Panc1 (cell line): ENCODE measurements around the gene PLA2G1B. TPM values are rescaled to one million over a fixed set of nuclear protein-coding genes. Genes with fewer than 3 reads are reported as not detected.

Experiments used
- ATAC-seq: fragments of 200-7000 bp; cut with Tn5 transposase; 2 replicates; pipeline ENCODE4 v1.9.1; 2020; ENCODE audit warnings: mild to moderate bottlenecking, moderate library complexity
- BruUV-seq: library from RNA; stranded (reverse); fragments of 400-500 nt; replicated peaks from 2 replicates; lab custom pipeline; 2021; lab: Mats Ljungman, UMichigan
- CTCF ChIA-PET: fragments of 300-600 bp; sonication (Branson Sonifier 250); formaldehyde crosslinking; loops from one replicate; lab custom pipeline; 2022; ENCODE audit warnings: antibody characterized with exemption; lab: Charles Lee
- POLR2A ChIA-PET: fragments of 300-600 bp; sonication (Branson Sonifier 250); formaldehyde crosslinking; loops from one replicate; lab custom pipeline; 2022; ENCODE audit warnings: antibody characterized with exemption; lab: Charles Lee
- DNase-seq: peaks from one replicate; pipeline ENCODE4 v3.0.0-alpha.2; 2010; ENCODE audit warnings: low read depth, low spot score
- H3K27ac ChIP-seq: 2 replicates; pipeline ENCODE4 v1.5.1; 2011; ENCODE audit warnings: mild to moderate bottlenecking, low read length, inconsistent platforms
- H3K27me3 ChIP-seq: fragments of 200-500 bp; sonication (Bioruptor generic); 2 replicates; pipeline ENCODE4 v1.6.0; 2014; ENCODE audit warnings: low read length, inconsistent platforms; ENCODE audit not compliant: control insufficient read depth, insufficient read depth
- H3K36me3 ChIP-seq: fragments of 200-500 bp; sonication (Bioruptor generic); 2 replicates; pipeline ENCODE4 v1.5.1; 2014; ENCODE audit warnings: inconsistent platforms, mild to moderate bottlenecking, low read length, moderate library complexity; ENCODE audit not compliant: control insufficient read depth, insufficient read depth
- H3K4me1 ChIP-seq: 2 replicates; pipeline ENCODE4 v1.5.1; 2011; ENCODE audit warnings: inconsistent platforms, mild to moderate bottlenecking, low read length, moderate library complexity; ENCODE audit not compliant: control insufficient read depth, insufficient read depth
- H3K4me3 ChIP-seq, 2 experiments: 2 replicates each; pipeline ENCODE4 v1.5.1; 2011 to 2012; ENCODE audit warnings: low read depth in 2 of 2, low read length in 2 of 2, mild to moderate bottlenecking in 2 of 2, inconsistent platforms in 1 of 2, moderate library complexity in 1 of 2
- H3K9me3 ChIP-seq: fragments of 200-500 bp; sonication (Bioruptor generic); 2 replicates; pipeline ENCODE4 v1.5.1; 2014; ENCODE audit warnings: low read depth, mild to moderate bottlenecking, inconsistent platforms, low read length, moderate library complexity; ENCODE audit not compliant: control insufficient read depth, insufficient read depth
- CTCF ChIP-seq: fragments of 450-650 bp; IDR thresholded peaks from 2 replicates; pipeline ENCODE4 v1.5.1; 2017; ENCODE audit warnings: mild to moderate bottlenecking
- POLR2AphosphoS5 ChIP-seq: IDR thresholded peaks from 2 replicates; pipeline ENCODE4 v1.6.1; 2012; ENCODE audit warnings: mild to moderate bottlenecking, low read depth, low read length, moderate library complexity
- REST ChIP-seq, 2 experiments: IDR thresholded peaks; 2 replicates each; pipeline ENCODE4 v1.6.1; 2011 to 2012; ENCODE audit warnings: low read depth in 2 of 2, control low read depth in 1 of 2, low read length in 1 of 2, mild to moderate bottlenecking in 1 of 2, moderate library complexity in 1 of 2; ENCODE audit not compliant: insufficient read depth in 1 of 2
- SIN3A ChIP-seq: IDR thresholded peaks from 2 replicates; pipeline ENCODE4 v1.6.1; 2012; ENCODE audit warnings: low read depth, mild to moderate bottlenecking, low read length, moderate library complexity, borderline replicate concordance; ENCODE audit not compliant: insufficient read depth
- TCF7L2 ChIP-seq: IDR thresholded peaks from 2 replicates; pipeline ENCODE4 v1.6.1; 2011; ENCODE audit warnings: mild to moderate bottlenecking, low read depth, low read length, inconsistent platforms
- in situ Hi-C: cut with HindIII; loops from 2 replicates; pipeline ENCODE4 v1.10.0; 2016; ENCODE audit warnings: low sequenced_read_pairs, low pct_unique_long_range_greater_than_20kb
- intact Hi-C: fragments of 100-400 bp; cut with micrococcal nuclease; formaldehyde crosslinking; loops from one replicate; pipeline ENCODE4 v1.10.0; 2022; ENCODE audit not compliant: unreplicated experiment
- total RNA-seq: library from RNA; stranded (reverse); gene quantifications from one replicate; pipeline ENCODE4 v1.2.1, GENCODE V29; 2021; ENCODE audit not compliant: unreplicated experiment

Gene PLA2G1B
- total RNA-seq, 1 experiment from 2014 or later = 0.69 TPM

- no peak overlapping the region for H3K4me3 ChIP-seq
- H3K9me3 ChIP-seq = no peaks in the 10 kb centered on the region
- in situ Hi-C loops = no loop called here
- H3K4me1 ChIP-seq = no peaks in the 10 kb centered on the region
- no peaks in the 10 kb centered on the region for H3K36me3 ChIP-seq
- BruUV-seq = no TSS peak
- intact Hi-C loops = no loop called here
- TF ChIP-seq SIN3A = no peak
- no peak for TF ChIP-seq CTCF
- no peak for TF ChIP-seq REST (IDR thresholded peaks at IDR 0.05; ENCODE audit: insufficient read depth in 1 of 2, low read depth in 2 of 2, low read length in 1 of 2)
- no peak for DNase-seq
- no peak overlapping the region for H3K27ac ChIP-seq
- ChIA-PET CTCF (no interaction called here), POLR2A (no interaction called here)
- no peak for ATAC-seq
- H3K27me3 ChIP-seq = no peaks in the 10 kb centered on the region
These were observed 3.8 kb upstream of the PLA2G1B start for GRCh38 chr12:120331390-120331789.

- Histone ChIP-seq H3K36me3 (no peaks in the 10 kb centered on the region), H3K27me3 (no peaks in the 10 kb centered on the region), H3K4me3 (no peak overlapping the region), H3K9me3 (no peaks in the 10 kb centered on the region), H3K27ac (no peak overlapping the region), H3K4me1 (0 out of 2 replicates have a peak, but pooled peaks cover 4% of the 10 kb centered on the region)
- ChIA-PET POLR2A (no interaction called here), CTCF (no interaction called here)
- TF ChIP-seq CTCF (no peak), REST (IDR thresholded peaks at IDR 0.05; ENCODE audit: insufficient read depth in 1 of 2, low read depth in 2 of 2, low read length in 1 of 2) (no peak), TCF7L2 (no peak), SIN3A (no peak), POLR2AphosphoS5 (no peak)
- no TSS peak for BruUV-seq
- in situ Hi-C loops (no loop called here), intact Hi-C loops (no loop called here)
- ATAC-seq (no peak), DNase-seq (no peak)
These were observed 649 bp upstream of the PLA2G1B start for GRCh38 chr12:120328228-120328627.
